HG02798 (cell line): ENCODE measurements around the gene KMT2E.
A peak's percentile ranks its signal among the peaks of the same experiment; 100 is the strongest.
"Not testable (repeated sequence)": the region's sequence is repeated elsewhere in the genome, so short reads cannot be mapped to it uniquely, and the experiment has no call there.

ENCODE experiments used
- ATAC-seq: cut with Tn5 transposase; IDR thresholded peaks from one replicate; pipeline ENCODE4 v1.9.1; 2021; ENCODE audit warnings: mild to moderate bottlenecking; ENCODE audit not compliant: unreplicated experiment, poor library complexity

The KMT2E gene

GRCh38 chr7:104981672-104982037 lies 32.4 kb upstream of the KMT2E start:
- no peak for ATAC-seq

- no peak for ATAC-seq
These were observed 31.5 kb upstream of the KMT2E start for GRCh38 chr7:104982308-104983075.

- no peak for ATAC-seq
These were observed 30.9 kb upstream of the KMT2E start for GRCh38 chr7:104983076-104983577.

- ATAC-seq, result peak; percentile 93
These were observed 30.1 kb upstream of the KMT2E start for GRCh38 chr7:104983578-104984539.

GRCh38 chr7:104984585-104985258 lies 29.3 kb upstream of the KMT2E start:
- no peak for ATAC-seq

GRCh38 chr7:104985259-104985617 lies 28.8 kb upstream of the KMT2E start:
- ATAC-seq, result no peak

- ATAC-seq, result no peak
These were observed 27.3 kb upstream of the KMT2E start for GRCh38 chr7:104986628-104987259.

- ATAC-seq, result not testable (repeated sequence)
These were observed 26.6 kb upstream of the KMT2E start for GRCh38 chr7:104987403-104987802.

GRCh38 chr7:104990983-104991382 lies 23.0 kb upstream of the KMT2E start:
- no peak for ATAC-seq

GRCh38 chr7:104992306-104992705 lies 21.7 kb upstream of the KMT2E start:
- ATAC-seq, result no peak

- no peak for ATAC-seq
These were observed 20.7 kb upstream of the KMT2E start for GRCh38 chr7:104993217-104993862.

- no peak for ATAC-seq
These were observed 15.8 kb upstream of the KMT2E start for GRCh38 chr7:104998040-104998752.

- no peak for ATAC-seq
These were observed 13.8 kb upstream of the KMT2E start for GRCh38 chr7:105000200-105000599.

- ATAC-seq, result no peak
These were observed 13.1 kb upstream of the KMT2E start for GRCh38 chr7:105000927-105001336.

GRCh38 chr7:105001652-105002184 lies 12.3 kb upstream of the KMT2E start:
- no peak for ATAC-seq

GRCh38 chr7:105003275-105003674 lies 10.7 kb upstream of the KMT2E start:
- no peak for ATAC-seq

- ATAC-seq, result no peak
These were observed 10.0 kb upstream of the KMT2E start for GRCh38 chr7:105003872-105004510.

GRCh38 chr7:105005006-105005405 lies 9.0 kb upstream of the KMT2E start:
- not testable (repeated sequence) for ATAC-seq
